ENCODE results near the gene RGS9. TPM values are rescaled to one million over a fixed set of nuclear protein-coding genes. Genes with fewer than 3 reads are reported as not detected.

Gene RGS9
- total RNA-seq, 4 donors from 2014 or later, result 22.4 to 58.6 (median 32.2) TPM

DNA sequence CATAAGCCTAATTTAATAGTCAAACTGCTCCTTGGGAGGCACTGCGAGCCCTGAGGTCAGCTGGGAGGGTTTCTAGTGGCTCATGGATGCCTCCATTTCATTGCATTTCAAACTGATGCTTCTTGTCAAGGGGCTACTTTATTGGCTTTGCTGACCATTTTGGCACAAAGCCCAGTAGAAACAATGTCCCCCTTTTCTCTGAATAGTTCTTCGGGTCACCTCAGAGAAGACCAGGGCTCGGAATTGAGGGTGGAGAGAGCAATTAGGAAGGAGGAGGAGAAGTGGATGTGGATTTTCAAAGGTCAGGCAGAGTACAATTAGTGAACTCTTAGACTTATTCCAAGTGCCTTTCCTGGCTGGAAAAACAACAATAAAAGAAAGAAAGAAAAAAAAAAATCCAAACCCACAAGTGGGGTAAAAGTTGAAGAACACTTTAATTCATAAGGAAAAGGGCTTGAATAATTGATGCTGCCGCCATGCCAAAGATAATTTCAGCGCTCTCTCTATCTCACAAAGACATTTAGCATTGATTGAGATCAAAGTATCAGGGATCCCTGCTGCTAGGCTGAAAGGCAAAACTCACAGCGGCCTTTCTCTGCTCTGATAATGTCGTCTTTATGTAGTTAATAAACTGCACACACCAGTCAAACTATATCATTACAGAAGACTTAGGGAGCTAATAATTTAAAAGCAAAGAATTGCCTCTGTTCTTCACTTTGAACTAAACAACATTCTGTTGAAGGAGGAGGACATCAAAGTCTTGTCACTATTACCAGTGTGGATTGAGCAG lies 122.7 kb downstream of the RGS9 start:
- DNase-seq (ENCODE audit: extremely low spot score), result no peak
- intact Hi-C loops (cut with DNase I), result no loop called here

GRCh38 chr17:65260626-65261025 lies 123.5 kb downstream of the RGS9 start:
- 78% methylated on average over 2 of the region's 2 CpGs for whole genome bisulfite sequencing
- no peak overlapping the region for H3K4me3 ChIP-seq
- no peak for TF ChIP-seq EP300 (IDR thresholded peaks at IDR 0.05)
- no peak for TF ChIP-seq POLR2A (IDR thresholded peaks at IDR 0.05; ENCODE audit: low read depth)
- TF ChIP-seq CTCF (IDR thresholded peaks at IDR 0.05), result no peak
- TF ChIP-seq POLR2AphosphoS5 (IDR thresholded peaks at IDR 0.05), result no peak
- no peaks in the 10 kb centered on the region for H3K4me1 ChIP-seq
- no peak overlapping the region for H3K27ac ChIP-seq (replicated peaks in 1 of 4)
- H3K9me3 ChIP-seq, result no peaks in the 10 kb centered on the region
- H3K36me3 ChIP-seq, result no peaks in the 10 kb centered on the region
- DNase-seq (ENCODE audit: extremely low spot score), result no peak
- intact Hi-C loops (cut with DNase I), result no loop called here
- no peaks in the 10 kb centered on the region for H3K27me3 ChIP-seq

More for the DNA sequence above, 122.7 kb downstream of the RGS9 start:
- Histone ChIP-seq H3K4me3 (no peak overlapping the region), H3K27ac (replicated peaks in 1 of 4) (no peak overlapping the region), H3K27me3 (no peaks in the 10 kb centered on the region), H3K4me1 (no peaks in the 10 kb centered on the region), H3K9me3 (no peaks in the 10 kb centered on the region), H3K36me3 (no peaks in the 10 kb centered on the region)
- TF ChIP-seq POLR2A (IDR thresholded peaks at IDR 0.05; ENCODE audit: low read depth) (no peak), POLR2AphosphoS5 (IDR thresholded peaks at IDR 0.05) (no peak), CTCF (IDR thresholded peaks at IDR 0.05) (no peak), EP300 (IDR thresholded peaks at IDR 0.05) (no peak)
- 85% methylated on average over 7 of the region's 7 CpGs for WGBS

DNA sequence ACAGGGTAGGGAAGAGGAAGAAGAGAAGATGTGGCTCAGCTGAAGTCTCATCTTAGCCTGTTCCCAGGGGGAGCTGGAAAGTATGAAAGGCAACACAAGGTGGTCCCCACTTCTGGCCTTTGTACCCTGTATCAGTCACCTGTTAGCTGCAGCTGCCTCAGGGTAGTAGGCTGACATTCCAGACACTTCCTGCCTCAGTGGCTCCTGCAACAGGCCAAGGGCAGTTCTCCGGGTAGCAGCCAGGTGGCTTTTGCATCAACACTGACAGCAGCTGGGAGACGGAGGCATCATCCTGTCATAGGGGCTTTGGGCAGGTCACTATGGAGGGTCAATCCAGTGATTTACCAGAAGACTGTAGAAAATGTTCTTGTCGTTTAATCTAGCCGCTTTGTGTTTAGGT lies 124.0 kb downstream of the RGS9 start:
- TF ChIP-seq POLR2AphosphoS5 (IDR thresholded peaks at IDR 0.05) (no peak), EP300 (IDR thresholded peaks at IDR 0.05) (no peak), POLR2A (IDR thresholded peaks at IDR 0.05; ENCODE audit: low read depth) (no peak), CTCF (IDR thresholded peaks at IDR 0.05) (no peak)
- WGBS, result 69% methylated on average over 3 of the region's 4 CpGs

DNA sequence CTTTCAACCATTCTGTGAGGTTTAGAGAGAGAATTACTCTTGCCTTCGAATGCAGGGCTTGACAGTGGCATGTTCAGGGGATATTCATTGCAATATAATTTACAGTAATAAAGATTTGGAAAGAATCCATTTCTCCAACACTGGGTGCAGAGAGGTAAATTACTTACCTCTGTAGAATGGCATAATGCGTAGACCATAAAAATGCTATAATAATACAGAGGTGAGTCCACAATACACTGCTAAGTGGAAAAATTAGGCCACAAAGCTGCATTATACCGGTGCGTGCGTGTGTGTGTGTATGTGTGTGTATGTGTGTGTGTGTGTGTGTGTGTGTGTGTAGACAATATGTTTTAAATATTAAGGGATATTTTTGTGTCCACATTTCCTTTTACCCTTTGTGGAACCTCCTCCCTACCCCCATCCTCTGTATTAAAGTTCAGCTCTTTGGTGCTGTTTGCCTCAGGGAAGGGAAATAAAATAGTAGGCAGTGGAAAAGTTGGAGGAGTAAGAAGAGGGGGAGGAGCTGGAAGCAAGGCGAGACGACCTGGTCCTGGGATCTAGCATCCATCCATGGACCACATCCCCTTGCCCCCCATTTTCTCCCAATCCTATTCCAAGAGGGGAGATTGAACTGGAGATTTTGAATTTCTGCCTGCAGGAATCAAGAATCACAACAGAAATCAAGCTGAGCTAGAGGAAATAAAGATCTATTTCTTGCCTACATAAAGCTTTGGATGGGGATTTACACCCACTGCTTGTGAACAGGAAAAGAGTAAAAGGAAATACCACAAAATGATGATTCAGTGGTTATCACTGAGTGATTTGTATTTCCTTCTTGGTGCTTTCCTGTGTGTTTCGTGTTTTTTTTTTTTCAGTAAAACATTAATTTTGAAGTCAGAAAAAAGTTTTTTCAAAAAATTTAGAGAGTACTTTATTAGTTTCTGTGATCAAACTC lies 124.8 kb downstream of the RGS9 start:
- Histone ChIP-seq H3K36me3 (no peaks in the 10 kb centered on the region), H3K9me3 (peaks cover 0 to 4% (median 0%) of the 10 kb centered on the region in 4 donors), H3K27me3 (no peaks in the 10 kb centered on the region), H3K27ac (replicated peaks in 1 of 4) (no peak overlapping the region), H3K4me3 (no peak overlapping the region), H3K4me1 (no peaks in the 10 kb centered on the region)
- intact Hi-C loops (cut with DNase I), result no loop called here
- TF ChIP-seq CTCF (IDR thresholded peaks at IDR 0.05), result no peak
- TF ChIP-seq POLR2A (IDR thresholded peaks at IDR 0.05; ENCODE audit: low read depth), result no peak
- TF ChIP-seq EP300 (IDR thresholded peaks at IDR 0.05), result no peak
- TF ChIP-seq POLR2AphosphoS5 (IDR thresholded peaks at IDR 0.05), result no peak
- WGBS, result 74% methylated on average over 8 of the region's 8 CpGs
- DNase-seq (ENCODE audit: extremely low spot score), result no peak

More for the DNA sequence above, 124.0 kb downstream of the RGS9 start:
- intact Hi-C loops (cut with DNase I), result no loop called here
- no peak for DNase-seq (ENCODE audit: extremely low spot score)
- Histone ChIP-seq H3K27ac (replicated peaks in 1 of 4) (no peak overlapping the region), H3K4me1 (no peaks in the 10 kb centered on the region), H3K9me3 (peaks cover 0 to 4% (median 0%) of the 10 kb centered on the region in 4 donors), H3K27me3 (no peaks in the 10 kb centered on the region), H3K4me3 (no peak overlapping the region), H3K36me3 (no peaks in the 10 kb centered on the region)

Measured in esophagus muscularis mucosa (tissue), 4 donors.